WI38 (cell line): ENCODE data around the gene NT5DC2.

Experiments
- H3K4me3 ChIP-seq: 2 replicates; pipeline ENCODE4 v1.5.1; 2011; ENCODE audit warnings: low read depth, mild to moderate bottlenecking, control low read depth, low read length
- CTCF ChIP-seq: IDR thresholded peaks from 2 replicates; pipeline ENCODE4 v1.5.1; 2012; ENCODE audit warnings: low read depth, mild to moderate bottlenecking, control low read depth, low read length

NT5DC2 gene

GRCh38 chr3:52537165-52537620, 3.5 kb upstream of the NT5DC2 start:
- TF ChIP-seq CTCF = no peak
- peak overlapping the region; percentile 88 for H3K4me3 ChIP-seq

- no peak for TF ChIP-seq CTCF
- peak within 1 kb of the TSS; percentile 88 for H3K4me3 ChIP-seq
These were observed 2.9 kb upstream of the NT5DC2 start, which contains the start of gene UQCC5 for GRCh38 chr3:52536369-52537164. UQCC5 (plus strand) TSS chr3:52536605; CDS start chr3:52536756, 151 bp downstream.

GRCh38 chr3:52536112-52536368, 2.4 kb upstream of the NT5DC2 start:
- peak overlapping the region; percentile 20; the same call in 1 of the 2 replicates for H3K4me3 ChIP-seq
- TF ChIP-seq CTCF = no peak

- TF ChIP-seq CTCF = no peak
- H3K4me3 ChIP-seq = no peak overlapping the region; the same call in 1 of the 2 replicates
These were observed 1.9 kb upstream of the NT5DC2 start for GRCh38 chr3:52535411-52536111.

GRCh38 chr3:52534281-52535183, 875 bp upstream of the NT5DC2 start:
- no peak for TF ChIP-seq CTCF
- peak overlapping the region; percentile 62 for H3K4me3 ChIP-seq

- no peak for TF ChIP-seq CTCF
- peak overlapping the region; percentile 73 for H3K4me3 ChIP-seq
These were observed 627 bp downstream of the NT5DC2 start for GRCh38 chr3:52532838-52533622.
